GM19395 (cell line): Measurements from ENCODE around the gene TPCN2.

Experiments used
- ATAC-seq: cut with Tn5 transposase; IDR thresholded peaks from one replicate; pipeline ENCODE4 v1.9.1; 2021; ENCODE audit warnings: mild to moderate bottlenecking, moderate library complexity; ENCODE audit not compliant: unreplicated experiment

The TPCN2 gene

GRCh38 chr11:69055598-69056516 lies 7.1 kb downstream of the TPCN2 start:
- ATAC-seq: peak; percentile 82

- ATAC-seq: no peak
Measured at GRCh38 chr11:69057236-69057635, 8.5 kb downstream of the TPCN2 start.

- no peak for ATAC-seq
Measured at GRCh38 chr11:69057801-69058200, 9.1 kb downstream of the TPCN2 start.

GRCh38 chr11:69058511-69059270 lies 10.0 kb downstream of the TPCN2 start:
- no peak for ATAC-seq

DNA sequence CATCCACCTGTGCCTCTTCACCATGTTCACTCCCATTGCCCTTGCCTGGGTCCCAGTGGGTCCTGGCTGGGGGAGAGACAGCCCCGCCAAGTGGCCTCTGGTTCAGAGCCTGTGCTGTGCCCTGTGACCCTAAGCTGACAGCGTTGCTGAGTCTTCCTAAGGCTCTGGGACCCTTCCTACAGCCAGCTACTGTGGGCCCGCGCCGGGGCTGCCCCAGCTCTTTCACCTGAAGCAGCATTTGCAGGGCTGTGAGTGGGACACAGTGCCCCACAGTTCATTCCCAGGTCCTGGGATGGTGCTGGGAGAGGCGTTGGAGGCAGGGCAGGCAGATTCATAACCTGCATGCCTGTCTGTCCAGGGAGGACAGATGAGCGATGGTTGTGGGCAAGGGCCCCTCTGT lies 10.7 kb downstream of the TPCN2 start:
- no peak for ATAC-seq

DNA sequence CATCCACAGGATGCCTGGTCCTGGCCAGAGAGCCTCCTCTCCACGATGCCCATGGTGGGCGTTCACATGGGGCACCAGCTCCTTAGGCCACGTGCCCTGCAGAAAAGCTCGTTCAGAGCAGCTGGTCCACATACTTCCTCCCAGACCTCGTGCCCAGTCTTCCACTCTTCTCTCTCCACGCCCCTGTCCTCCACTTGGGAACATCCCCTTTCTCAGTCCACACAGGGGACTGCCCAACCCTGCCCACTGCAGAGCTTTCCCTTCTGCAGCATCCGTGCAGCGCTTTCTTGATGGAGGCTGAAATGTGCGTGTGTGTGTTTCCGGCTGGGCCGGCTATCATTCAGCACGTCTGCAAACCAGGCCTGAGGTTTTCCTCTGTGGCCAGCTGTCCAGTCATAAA lies 11.3 kb downstream of the TPCN2 start:
- no peak for ATAC-seq

- no peak for ATAC-seq
Measured at GRCh38 chr11:69060806-69061712, 12.3 kb downstream of the TPCN2 start.

GRCh38 chr11:69061713-69062053 lies 13.0 kb downstream of the TPCN2 start:
- no peak for ATAC-seq

DNA sequence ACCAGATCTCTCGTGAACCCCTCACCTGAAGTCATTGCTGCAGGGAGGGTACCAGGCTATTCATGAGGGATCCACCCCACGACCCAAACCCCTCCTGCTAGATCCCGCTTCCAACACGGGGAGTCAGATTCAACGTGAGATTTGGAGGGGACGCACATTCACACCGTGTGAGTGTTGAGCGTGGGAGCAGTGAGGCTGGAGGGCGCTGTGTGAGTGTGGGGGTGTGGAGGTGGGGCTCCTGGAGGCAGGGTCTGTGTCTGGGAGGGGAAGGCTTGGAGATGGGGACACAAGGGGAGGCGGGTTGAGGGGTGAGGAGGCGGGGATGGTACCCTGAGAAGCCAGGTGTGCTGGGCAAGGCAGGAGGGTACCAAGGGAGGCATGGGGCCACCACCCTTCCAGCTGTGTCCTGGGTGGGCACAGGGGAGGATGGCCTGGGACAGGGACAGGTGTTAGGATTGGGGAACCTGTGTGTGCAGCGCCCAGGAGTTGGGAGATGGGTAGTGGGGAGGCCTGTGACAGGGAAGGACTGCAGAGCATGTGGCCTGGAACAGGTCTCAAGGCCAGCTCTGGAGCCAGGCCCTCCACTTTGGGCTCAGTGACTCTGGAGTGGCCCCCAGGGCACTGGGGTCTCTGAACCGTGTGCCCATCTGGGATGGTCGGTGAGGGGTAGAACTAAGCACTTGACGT lies 13.6 kb downstream of the TPCN2 start:
- ATAC-seq: no peak

DNA sequence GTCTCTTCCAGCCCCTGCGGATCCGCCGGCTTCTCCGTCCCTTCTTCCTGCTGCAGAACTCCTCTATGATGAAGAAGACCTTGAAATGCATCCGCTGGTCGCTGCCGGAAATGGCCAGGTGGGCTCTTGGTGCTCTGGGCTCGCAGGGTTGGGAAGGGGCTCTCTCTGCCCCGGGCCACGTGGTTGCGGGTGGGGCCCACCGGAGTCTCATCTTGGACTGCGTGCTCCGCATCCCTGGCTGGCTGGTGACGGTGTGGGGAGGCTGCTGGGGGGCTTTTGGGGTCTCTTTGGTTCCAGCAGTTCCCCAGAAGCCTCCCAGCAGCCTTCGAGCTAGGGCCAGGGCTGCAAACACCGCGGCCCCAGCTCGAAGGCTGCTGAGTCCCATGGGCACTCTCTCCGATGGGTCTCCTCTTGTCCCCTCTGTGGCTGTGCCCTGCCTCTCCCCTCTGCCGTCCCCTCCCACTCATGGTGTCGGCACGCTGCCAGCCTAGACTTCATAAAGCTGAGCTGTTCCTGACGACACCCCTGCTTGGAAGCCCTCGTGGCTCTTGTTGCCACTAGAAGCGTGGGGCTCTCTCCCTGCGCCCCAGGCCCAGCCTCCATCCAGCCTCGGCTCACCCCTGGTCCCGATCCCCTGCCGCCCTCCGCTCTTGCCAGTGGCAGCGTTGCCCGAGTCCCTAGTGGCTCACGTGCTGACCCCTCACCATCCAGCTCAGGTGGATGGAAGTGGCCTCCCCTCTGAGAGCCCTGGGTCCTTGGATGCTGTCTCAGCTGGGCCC lies 14.3 kb downstream of the TPCN2 start:
- no peak for ATAC-seq

- no peak for ATAC-seq
Measured at GRCh38 chr11:69063652-69064260, 15.0 kb downstream of the TPCN2 start.

GRCh38 chr11:69064394-69064957 lies 15.7 kb downstream of the TPCN2 start:
- no peak for ATAC-seq

DNA sequence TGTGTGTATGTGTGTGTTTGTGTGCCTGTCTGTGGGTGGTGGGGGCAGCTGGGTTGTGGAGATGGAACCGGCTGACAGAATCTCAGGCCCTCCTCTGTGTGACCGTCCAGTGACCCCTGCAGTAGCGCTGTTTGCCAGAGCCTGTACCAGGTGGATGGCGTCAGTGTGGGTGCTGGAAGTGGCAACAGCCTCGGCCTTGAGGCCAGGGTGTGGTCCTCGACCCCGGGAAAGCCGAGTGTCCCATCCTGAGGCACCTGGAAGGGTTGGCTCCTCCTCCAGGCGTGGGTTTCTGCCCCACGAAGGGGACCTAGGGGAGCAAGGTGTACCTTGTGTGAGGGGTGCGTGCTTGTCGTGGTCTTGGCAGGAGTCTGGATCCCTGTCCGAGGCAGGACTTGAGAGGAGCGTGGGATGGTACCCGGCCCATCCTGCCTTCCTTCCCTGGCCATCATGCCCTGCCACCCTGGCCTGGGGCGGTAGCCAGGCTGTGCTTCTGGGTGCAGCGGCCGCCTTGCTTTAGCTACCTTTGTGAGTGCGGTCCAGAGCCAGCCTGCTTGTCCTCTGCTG lies 16.5 kb downstream of the TPCN2 start:
- no peak for ATAC-seq

DNA sequence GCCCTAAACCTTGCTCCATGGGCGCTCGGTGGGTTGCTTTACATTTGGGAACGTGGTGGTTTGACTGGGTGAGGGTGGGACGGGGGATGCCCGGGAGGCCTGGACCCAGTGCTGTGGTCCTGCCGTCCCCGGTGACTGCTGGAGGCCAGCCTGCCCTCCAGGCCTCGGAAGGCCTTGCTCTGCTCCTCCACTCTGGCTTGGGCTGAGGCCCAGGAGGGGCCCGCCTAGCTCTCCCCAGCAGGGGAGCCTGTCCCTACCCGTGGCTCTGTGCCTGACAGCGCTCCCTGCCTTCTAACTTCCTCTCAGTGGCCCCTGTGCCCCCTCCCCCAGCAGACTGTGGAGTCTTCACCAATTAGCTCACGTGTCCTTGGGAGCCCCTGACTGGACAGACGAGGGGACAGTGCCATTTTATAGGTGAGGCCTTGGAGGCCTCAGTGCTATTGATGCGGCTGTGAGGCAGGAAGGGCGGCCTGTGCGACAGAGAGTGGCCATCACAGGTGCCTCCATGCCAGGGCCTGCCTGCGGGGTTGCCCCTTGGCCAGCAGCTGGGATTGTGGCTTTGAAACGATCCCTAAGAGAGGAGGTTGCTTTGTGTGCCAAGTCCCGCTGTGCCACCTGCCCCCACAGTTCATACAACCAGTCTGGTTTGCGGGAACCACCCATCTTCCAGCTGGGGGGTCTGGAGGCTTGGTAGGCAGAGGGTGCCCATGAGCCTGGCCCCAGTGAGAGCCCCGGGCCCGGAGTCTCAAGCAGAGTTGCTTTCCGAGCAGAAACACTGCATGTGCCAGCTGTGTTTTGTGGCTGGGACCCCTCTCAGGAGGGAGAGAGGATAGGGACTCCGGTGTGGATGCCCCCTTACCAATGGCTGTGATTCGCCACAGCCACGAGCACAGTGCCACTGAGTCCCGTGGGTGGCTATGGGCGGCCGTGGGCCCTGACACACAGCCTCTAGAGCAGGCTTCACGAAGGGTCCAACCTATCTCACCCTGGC lies 17.7 kb downstream of the TPCN2 start:
- ATAC-seq: no peak

DNA sequence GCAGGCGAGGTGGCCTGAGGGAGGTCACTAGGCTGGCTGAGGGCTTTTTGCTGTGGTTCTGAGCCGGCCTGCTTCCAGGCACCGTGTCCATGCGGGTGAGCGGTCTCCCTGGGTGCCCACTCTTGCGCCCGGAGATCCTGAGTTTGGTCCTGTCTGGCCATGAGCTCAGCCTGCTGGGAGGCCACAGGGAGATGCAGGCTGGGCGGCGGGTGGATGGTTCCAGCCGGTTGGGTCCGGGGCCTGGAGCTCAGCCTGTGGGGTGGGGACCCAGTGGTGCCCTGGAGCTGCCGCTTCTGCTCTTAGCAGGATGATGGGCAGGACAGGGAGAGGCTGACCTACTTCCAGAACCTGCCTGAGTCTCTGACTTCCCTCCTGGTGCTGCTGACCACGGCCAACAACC lies 18.5 kb downstream of the TPCN2 start:
- ATAC-seq: no peak

- no peak for ATAC-seq
Measured at GRCh38 chr11:69071086-69071800, 22.5 kb downstream of the TPCN2 start.

DNA sequence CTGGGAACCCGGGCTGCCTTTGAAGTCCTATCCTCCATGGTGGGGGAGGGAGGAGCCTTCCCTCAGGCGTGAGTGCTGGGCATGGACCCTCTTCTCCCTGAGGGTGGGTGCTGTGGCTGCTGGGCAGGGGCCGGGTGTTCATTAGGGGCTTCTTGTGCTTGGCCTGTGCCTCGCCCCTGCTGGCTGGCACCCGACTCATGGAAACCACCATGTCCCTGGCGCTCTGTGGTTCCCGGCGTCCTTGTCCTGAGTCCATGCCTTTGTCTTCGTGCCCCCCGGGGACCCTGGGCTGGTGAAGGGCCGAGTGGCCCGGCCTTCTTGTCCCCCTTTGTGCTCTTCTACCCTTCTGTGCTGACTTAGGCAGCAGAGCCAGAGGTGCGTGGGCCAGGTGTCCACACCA lies 23.2 kb downstream of the TPCN2 start:
- ATAC-seq: no peak
